ENCODE measurements around the gene TAS2R41. TPM values are rescaled to one million over a fixed set of nuclear protein-coding genes. Genes with fewer than 3 reads are reported as not detected.

TAS2R41 gene
- total RNA-seq, 2 donors from 2014 or later, result 0.59 TPM; not detected in 1

DNA sequence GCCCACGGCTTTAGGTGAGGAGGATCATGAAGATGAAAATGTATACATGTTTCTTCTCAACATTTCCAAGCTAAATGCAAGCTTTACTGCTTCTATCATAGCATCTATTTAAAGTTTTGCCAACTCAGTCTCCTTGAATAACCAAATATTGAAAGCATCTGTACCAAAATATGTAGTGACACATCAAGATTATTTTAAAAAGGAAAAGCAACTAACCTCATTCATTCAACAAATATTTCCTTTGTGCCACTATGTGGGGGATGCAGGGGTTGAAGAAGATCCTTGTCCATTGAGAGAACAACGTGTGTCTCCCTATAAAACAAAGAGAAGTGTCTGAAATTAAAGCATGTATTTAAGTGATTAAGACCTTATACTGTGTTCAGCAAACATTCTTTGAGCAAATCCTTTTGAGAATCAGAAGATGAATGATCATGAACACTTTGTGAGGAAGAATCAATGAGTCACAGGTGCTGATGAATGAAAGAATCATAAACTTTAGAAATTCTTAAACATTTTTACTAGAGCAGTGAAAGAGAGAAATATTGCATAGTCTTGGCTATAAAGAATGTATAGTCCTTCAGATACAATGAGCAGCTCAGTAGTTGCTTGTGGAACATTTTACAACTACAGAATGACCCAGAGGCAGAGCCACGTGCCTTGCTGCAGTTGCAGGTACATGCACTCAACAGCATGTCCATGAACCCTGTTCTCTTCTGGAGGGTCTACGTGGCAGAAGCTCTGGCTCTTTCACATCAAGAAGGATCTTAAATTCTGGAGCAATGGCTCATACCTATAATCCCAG is 20.5 kb upstream of the TAS2R41 start:
- WGBS, 2 experiments (ENCODE audit: insufficient coverage in 1 of 2, insufficient read length in 1 of 2), result 88 to 100% methylated on average over 2 to 4 of the region's 4 CpGs
- Histone ChIP-seq H3K9me3 (ENCODE audit: control insufficient read depth, low read length) (peaks cover 6% of the 10 kb centered on the region), H3K27ac (ENCODE audit: low read depth, low read length) (no peak overlapping the region)

DNA sequence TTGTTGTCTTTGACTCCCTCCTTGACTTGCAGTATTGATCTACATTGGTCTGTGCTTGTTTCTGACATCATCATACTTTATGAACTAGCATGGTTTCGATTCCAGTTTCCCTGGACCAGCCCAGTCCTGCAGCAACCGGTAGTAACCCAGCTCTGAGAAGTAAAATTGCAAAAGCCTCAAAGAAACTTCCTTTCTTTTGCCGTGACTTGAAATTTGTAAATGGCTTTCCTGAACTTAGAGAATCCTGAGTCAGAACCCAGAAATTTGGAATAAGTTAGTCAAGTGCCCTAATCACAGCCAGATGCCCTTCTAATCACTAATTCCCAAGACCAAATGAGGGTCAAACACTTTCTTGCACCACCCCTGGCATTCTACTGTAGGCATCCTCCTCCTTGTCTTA is 19.4 kb upstream of the TAS2R41 start:
- Histone ChIP-seq H3K36me3 (ENCODE audit: control insufficient read depth, insufficient read depth, low read length) (no peaks in the 10 kb centered on the region), H3K4me3 (ENCODE audit: low read length) (no peak overlapping the region), H3K27ac (ENCODE audit: low read depth, low read length) (no peak overlapping the region), H3K9ac (ENCODE audit: extremely low read depth, low read length, poor library complexity, severe bottlenecking) (no peak overlapping the region), H3K27me3 (ENCODE audit: control insufficient read depth, insufficient read depth, low read length, poor library complexity, severe bottlenecking) (no peaks in the 10 kb centered on the region), H3K4me1 (ENCODE audit: control insufficient read depth, insufficient read depth, low read length) (no peaks in the 10 kb centered on the region), H3K9me3 (ENCODE audit: control insufficient read depth, low read length) (peaks cover 10% of the 10 kb centered on the region)
- no peaks in the 10 kb centered on the region for H3K4me1 Mint-ChIP-seq
- no peak overlapping the region for H3K27ac Mint-ChIP-seq
- H3K9me3 Mint-ChIP-seq, result peaks cover 23% of the 10 kb centered on the region
- no peak for DNase-seq
- peaks cover 2% of the 10 kb centered on the region for H3K36me3 Mint-ChIP-seq (ENCODE audit: low read depth)
- WGBS, 2 experiments (ENCODE audit: insufficient coverage in 1 of 2, insufficient read length in 1 of 2), result 89 to 93% methylated on average over 3 of the region's 3 CpGs
- H3K4me3 Mint-ChIP-seq, result no peak overlapping the region
- no peaks in the 10 kb centered on the region for H3K27me3 Mint-ChIP-seq (ENCODE audit: insufficient read depth)
- TF ChIP-seq, protein P1, sequence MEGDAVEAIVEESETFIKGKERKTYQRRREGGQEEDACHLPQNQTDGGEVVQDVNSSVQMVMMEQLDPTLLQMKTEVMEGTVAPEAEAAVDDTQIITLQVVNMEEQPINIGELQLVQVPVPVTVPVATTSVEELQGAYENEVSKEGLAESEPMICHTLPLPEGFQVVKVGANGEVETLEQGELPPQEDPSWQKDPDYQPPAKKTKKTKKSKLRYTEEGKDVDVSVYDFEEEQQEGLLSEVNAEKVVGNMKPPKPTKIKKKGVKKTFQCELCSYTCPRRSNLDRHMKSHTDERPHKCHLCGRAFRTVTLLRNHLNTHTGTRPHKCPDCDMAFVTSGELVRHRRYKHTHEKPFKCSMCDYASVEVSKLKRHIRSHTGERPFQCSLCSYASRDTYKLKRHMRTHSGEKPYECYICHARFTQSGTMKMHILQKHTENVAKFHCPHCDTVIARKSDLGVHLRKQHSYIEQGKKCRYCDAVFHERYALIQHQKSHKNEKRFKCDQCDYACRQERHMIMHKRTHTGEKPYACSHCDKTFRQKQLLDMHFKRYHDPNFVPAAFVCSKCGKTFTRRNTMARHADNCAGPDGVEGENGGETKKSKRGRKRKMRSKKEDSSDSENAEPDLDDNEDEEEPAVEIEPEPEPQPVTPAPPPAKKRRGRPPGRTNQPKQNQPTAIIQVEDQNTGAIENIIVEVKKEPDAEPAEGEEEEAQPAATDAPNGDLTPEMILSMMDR (conservative IDR thresholded peaks at IDR 0.05), result no peak

More for the DNA sequence above, 20.5 kb upstream of the TAS2R41 start:
- no peak overlapping the region for H3K9ac ChIP-seq (ENCODE audit: extremely low read depth, low read length, poor library complexity, severe bottlenecking)
- Mint-ChIP-seq H3K4me1 (no peaks in the 10 kb centered on the region), H3K27me3 (ENCODE audit: insufficient read depth) (no peaks in the 10 kb centered on the region), H3K9me3 (peaks cover 13% of the 10 kb centered on the region), H3K27ac (no peak overlapping the region), H3K36me3 (ENCODE audit: low read depth) (no peaks in the 10 kb centered on the region), H3K4me3 (no peak overlapping the region)
- DNase-seq, result no peak
- no peak overlapping the region for H3K4me3 ChIP-seq (ENCODE audit: low read length)
- no peaks in the 10 kb centered on the region for H3K36me3 ChIP-seq (ENCODE audit: control insufficient read depth, insufficient read depth, low read length)
- no peaks in the 10 kb centered on the region for H3K27me3 ChIP-seq (ENCODE audit: control insufficient read depth, insufficient read depth, low read length, poor library complexity, severe bottlenecking)
- no peaks in the 10 kb centered on the region for H3K4me1 ChIP-seq (ENCODE audit: control insufficient read depth, insufficient read depth, low read length)
- TF ChIP-seq, protein P1 (conservative IDR thresholded peaks at IDR 0.05), result no peak

DNA sequence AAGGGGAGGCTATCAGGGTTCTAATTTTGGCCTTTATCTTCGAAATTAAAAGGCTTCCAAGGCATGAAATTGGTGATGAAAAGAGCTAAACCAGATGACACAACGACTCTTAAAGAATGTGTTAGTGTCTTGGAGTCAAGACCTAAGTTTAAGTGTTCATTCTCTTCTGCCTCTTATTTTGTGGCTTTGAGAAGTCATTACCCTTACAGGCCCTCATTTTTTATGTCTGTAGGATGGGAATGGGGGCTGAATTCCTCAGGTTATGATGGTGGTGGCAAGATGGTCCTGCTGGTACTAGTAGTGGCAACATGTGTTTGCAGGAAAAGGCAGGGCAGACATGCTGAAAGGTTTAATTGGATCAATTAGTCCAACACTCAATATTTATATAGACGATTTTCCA is 19.0 kb upstream of the TAS2R41 start:
- no peak overlapping the region for H3K4me3 ChIP-seq (ENCODE audit: low read length)
- H3K4me1 Mint-ChIP-seq, result no peaks in the 10 kb centered on the region
- H3K9me3 Mint-ChIP-seq, result peaks cover 23% of the 10 kb centered on the region
- H3K27me3 Mint-ChIP-seq (ENCODE audit: insufficient read depth), result no peaks in the 10 kb centered on the region
- H3K36me3 Mint-ChIP-seq (ENCODE audit: low read depth), result peaks cover 2% of the 10 kb centered on the region
- TF ChIP-seq, protein P1 (conservative IDR thresholded peaks at IDR 0.05), result no peak
- no peak overlapping the region for H3K4me3 Mint-ChIP-seq
- 90 to 92% methylated on average over 1 to 3 of the region's 3 CpGs for WGBS, 2 experiments (ENCODE audit: insufficient coverage in 1 of 2, insufficient read length in 1 of 2)
- H3K27me3 ChIP-seq (ENCODE audit: control insufficient read depth, insufficient read depth, low read length, poor library complexity, severe bottlenecking), result no peaks in the 10 kb centered on the region
- H3K9ac ChIP-seq (ENCODE audit: extremely low read depth, low read length, poor library complexity, severe bottlenecking), result no peak overlapping the region
- no peak overlapping the region for H3K27ac Mint-ChIP-seq
- H3K9me3 ChIP-seq (ENCODE audit: control insufficient read depth, low read length), result peaks cover 10% of the 10 kb centered on the region
- H3K27ac ChIP-seq (ENCODE audit: low read depth, low read length), result no peak overlapping the region
- H3K36me3 ChIP-seq (ENCODE audit: control insufficient read depth, insufficient read depth, low read length), result no peaks in the 10 kb centered on the region
- DNase-seq, result no peak
- H3K4me1 ChIP-seq (ENCODE audit: control insufficient read depth, insufficient read depth, low read length), result no peaks in the 10 kb centered on the region

Measured in endodermal cell (in vitro differentiated cells).